HG03097 (cell line): Measurements from ENCODE around the gene C1orf159.

Experiments
- ATAC-seq: cut with Tn5 transposase; IDR thresholded peaks from one replicate; pipeline ENCODE4 v1.9.1; 2021; ENCODE audit not compliant: unreplicated experiment, low FRiP score

Gene C1orf159

DNA sequence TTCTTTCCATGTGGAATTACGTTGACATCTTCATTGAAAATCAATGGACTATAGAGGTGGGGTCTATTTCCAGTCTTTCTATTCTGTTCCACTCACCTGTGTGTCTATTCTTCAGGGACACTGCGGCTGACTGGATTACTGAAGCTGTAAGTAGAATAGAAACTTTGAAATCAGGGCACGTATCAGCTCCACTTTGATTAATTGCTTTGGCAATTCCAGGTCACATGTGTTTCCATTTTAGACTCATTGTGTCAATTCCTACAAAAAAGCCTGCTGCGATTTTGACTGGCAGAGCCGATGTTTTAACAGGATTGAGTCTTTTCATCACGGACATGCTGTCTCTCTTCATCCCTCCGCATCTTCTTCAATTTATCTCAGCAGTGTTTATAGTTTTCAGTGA, 20.9 kb downstream of the C1orf159 start:
- ATAC-seq = no peak

DNA sequence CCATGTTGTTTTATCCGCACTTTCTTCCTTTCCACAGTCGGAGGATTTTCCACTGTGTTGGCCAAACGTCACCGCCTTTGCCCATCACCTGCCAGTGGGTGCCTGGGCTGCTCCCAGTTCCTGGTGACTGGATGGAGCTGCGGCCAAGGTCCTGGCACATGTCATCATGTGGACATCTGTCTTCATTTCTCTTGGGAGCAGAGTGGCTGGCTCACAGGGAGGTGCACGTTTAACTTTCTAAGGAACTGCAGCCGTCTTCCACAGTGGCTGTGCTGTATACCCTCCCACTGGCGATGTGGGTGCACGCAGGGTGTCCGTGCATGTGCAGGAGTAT, 22.3 kb downstream of the C1orf159 start:
- ATAC-seq = no peak

DNA sequence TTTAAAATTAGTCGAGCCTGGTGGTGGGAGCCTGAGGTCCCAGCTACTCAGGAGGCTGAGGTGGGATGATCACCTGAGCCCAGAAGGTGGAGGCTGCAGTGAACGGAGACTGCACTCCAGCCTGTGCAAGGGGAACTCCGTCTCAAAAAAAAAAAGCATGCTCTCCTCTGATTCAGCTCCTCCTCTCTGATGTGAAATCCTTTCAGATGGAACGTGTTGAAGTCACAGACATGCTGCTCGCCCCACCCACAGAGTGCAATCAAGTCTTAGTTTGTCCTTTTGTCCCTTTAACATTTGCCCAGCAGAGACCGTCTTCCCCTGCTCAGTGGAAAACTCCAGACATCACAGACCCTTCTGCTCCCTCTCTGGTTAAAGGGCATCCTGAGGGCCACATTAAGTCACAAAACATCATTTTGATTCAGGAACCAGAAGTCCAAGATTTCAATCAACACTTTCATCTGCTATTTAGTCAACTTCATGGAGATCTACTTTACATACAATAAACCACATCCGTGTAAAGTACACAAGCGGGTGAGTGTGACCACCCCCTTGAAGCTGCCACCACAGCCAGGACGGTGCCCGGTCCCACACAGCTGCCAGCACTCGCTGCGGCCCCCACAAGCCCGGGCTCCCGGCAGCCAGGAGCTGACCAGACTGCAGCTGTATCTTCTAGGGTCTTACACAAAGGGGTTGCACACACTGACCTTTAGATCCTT, 22.8 kb downstream of the C1orf159 start:
- no peak for ATAC-seq

DNA sequence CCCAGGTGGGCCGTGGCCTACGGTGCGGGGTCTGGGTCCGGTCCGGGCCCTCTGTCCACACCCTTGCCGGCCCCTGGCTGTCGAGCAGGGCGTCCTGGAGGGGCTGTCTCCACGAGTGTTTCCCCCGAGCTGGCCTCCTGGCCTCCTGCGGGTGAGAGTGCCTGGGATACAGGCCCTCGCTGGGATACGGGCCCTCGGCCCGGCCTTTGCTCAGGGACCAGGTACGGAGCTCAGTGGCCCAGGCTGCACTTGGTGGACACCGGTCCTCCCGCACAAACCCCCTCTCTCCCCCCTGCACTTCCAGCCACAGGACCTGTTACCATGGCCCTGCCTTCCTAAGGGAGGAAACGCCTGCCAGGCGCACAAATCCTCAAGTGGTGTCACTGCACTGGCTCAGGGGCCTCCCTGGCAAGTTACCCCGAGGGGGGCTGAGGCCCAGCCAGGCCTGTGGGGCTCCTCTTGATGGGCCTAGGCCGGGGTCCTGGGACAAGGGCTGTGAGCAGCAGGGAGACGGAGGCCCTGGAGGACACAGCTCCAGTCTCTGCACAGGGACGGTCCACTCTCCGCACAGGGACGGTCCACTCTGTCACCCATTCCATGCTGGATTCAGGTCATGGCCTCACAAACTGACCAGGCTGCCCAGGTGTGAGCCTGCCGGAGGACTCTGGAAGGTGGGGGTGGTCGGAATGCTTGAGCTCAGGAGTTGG, 23.6 kb downstream of the C1orf159 start:
- ATAC-seq = no peak

DNA sequence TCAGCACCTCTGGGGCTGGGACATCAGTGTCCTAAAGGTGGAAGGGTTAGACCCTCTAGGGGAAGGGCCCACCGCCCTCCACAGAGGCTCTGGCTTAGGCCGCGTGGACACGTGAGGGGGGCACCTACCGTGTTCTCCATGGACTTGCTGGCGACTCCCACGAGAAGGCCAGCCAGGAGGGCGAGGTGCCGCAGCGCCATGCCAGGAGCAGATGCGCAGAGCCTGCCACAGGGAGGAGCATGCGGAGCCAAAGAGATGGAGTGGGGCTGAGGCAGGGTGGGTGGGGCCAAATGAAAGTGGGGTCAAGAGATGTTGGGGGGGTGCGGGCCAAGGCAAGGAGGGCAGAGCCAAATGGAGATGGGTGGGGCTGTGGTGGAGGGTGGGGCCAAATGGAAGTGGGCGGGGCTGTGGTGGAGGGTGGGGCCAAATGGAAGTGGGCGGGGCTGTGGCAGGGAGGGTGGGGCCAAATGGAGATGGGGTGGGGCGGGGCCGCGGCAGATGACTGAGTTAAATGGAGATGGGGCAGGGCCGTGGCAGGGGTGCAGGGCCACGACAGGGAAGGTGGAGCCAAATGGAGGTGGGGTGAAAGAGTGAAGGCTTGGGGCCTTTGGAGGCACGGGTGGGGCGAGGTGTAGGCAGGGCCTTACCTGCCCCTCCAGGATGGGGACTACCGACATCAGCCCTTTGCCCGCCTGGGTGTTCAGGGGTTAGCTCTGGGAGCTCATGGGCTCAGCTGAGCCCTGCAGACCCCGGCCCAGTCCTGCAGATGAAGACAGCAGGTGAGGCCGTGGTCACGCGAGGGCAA, 24.3 kb downstream of the C1orf159 start:
- no peak for ATAC-seq

DNA sequence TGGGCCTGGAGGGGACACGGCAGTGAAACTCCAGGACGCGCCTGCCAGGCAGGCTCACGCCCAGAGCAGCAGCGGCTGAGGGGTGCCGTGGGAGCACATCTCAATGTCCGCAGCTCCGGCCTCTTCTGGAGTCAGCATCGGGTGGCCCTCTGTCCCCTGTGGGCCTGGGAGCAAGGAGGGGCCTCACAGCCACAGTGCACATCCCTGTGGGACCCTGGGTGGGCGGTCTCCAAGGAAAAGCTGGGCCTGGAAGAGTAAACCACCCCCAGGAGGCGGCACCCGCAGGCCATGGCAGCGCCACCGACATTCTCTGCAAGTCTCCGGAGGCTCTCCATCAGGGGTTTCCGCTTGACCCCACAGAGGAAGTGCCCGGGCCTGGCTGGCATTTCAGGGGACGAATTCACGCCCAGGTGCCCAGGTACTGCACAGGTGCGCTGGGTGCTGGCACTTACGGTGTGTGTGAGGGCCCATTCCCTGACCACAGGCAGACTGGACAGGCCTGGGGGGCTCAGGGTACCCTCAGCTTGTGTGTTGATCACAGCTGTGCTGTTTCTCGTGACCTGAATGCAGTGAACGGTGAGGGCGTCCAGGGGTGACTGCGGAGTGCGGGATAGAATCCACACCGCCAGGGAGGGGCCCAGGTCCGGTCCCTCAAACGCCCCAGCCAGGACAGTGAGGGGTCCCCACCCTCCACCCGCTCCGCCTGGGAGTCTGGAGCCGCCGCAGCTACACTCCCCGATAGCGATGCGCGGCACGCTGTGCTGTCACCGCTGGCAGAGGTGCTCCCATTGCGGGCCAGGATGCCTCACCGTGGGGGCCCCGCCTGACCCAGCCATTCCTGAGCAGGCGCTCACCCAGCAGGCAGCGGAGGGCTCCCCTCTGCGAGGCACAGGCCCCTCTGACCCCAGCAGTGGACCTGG, 25.2 kb downstream of the C1orf159 start:
- no peak for ATAC-seq

DNA sequence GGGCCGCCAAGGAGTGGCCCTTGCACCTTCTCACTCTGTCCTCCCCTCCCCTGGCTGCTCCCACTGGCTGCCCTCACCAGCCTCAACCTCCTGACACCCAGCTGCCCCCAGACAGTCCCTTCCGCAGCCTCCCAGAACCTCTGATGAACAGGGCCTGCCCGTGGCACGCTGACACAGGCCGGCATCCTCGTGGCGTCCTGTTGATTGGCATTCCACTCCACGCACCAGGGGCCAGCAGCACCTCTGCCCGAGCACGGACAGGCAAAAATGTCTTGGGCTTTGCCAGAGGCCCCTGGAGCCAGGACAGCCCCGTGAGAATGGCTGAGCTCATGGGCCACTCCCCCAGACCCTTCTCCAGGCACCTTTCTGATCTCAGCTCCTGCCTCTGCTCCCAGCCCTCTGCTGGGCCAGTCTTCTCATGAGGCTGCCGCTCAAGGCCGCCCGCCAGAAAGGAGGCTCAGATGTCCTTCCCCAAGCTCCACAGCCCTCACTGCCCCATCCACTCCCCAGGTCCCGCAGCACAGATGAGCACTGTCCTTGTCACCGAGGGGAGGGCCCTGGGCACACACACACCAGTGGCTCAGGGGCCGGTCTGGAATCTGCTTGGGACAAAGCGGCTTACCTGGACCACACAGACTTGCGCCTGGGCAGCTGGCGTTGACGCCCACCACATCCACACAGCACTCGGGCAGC, 26.0 kb downstream of the C1orf159 start:
- no peak for ATAC-seq

DNA sequence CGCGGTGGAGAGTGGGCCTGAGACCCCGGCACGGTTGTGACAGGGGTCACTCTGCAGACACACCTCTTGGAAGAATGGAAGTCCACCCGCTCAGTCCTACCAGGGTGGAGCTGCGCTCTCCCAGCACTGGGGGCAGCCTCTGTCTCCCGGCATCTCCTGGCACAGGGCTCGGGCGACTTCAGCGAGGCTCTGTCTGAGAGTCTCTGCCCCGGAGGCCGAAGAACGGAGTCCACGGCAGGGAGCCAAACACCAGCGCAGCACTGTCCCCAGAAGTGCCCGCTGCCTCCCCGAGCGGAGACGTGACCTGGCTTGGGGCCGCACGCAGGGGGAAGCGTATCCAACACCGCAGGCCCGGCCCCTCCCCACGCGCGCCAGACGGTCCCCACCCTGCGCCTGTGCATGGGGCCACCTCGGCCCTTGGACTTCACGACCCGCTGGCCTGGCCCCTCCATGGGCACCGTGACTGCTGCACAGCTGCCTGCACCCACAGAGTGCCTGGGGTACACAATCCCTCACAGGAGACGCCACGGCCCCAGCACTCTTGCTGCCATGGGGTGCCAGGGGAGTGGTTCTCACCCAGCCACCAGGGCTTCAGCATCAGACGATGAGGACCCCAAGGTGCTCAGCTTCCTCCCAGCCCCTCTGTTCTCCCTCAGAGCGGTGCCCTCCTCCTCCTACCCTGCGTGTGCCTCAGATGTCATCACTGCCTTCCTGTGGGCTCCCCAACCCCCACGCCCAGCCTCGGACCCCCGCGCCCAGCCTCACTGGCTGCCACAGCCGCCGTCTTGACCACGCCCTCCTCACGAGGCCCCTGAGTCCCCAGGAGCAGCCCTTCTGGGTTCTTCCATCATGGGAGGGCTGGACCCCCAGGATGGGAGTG, 26.8 kb downstream of the C1orf159 start:
- ATAC-seq = no peak

DNA sequence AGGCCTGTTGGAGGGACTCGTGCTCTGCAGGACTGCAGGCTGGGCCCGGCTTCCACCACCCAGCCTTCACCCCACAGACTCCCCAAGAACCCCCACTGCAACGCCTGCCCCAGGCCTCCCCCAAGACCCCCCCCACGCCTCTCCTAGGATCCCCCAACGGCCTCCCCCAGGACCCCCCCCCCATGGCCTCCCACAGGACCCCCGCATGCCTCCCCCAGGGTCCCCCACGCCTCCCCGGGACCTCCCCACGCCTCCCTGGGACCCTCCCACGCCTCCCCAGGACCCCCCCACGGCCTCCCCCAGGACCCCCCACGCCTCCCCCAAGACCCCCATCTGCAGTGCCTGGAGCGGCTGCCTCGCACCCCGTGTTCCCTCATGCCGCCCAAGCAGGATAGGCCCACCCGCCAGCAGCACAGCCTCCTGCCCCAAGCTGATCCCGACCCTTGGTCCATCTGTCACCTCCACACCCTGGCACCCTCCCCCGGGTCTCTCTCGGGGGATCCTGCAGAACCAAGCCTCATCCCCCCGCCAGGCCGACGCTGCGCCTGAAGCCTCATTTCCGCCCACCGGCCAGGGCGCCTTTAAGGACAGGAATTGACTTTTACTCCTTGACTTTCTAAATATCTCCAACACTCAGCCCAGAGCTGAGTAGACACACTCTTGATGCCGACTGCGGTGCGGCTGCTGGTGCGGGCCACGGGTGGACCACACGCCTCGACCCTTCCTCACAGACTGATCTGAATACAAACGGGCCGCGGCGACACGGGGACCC, 27.7 kb downstream of the C1orf159 start:
- no peak for ATAC-seq

DNA sequence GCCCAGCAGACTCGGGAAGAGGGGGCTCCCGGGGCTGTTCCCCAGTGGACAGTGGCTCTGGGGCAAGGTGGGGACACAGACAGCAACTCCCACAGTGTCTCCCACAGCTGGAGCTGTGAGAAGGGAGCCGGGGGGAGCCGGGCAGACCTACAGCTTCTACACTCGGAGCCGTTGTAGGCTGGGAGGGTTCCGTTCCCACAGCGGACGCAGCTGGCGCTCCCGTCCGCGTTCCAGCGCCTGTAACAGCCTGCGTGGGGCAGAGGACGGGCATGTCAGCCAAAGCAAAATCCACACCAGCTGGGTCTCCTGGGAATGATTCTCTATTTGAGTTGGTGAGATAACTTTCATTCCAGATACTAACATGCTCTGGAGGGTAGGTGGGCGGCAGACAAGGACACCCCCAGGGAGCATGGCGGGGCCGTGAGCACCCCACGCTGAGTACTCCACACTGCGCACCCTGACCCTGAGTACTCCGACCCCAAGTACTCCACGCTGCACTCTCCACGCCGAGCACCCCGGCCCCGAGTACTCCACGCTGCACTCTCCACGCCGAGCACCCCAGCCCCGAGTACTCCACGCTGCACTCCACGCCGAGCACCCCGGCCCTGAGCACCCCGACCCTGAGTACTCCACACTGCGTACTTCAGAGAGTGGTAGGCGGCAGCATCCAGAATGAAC, 28.4 kb downstream of the C1orf159 start:
- ATAC-seq = no peak

DNA sequence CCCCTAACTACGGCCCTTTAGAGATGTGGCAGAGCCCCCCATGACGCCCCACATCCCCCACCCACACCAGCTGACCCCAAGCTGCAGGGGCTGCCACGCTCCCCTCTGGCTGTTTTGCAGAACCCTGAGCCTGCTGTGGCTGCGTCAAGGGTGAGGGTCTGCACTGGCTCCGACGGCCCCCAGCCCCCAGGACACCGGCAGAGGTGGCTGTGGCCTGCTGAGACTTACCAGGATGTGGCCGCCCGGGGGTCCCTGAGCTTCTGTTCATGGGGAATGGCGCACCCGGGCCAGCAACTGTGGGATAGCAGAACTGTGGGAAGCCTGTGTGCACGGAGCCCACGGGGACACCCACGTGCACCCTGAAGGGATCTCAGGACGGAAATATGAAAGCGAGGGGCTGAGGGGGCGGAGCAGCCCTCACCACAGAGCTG, 29.0 kb downstream of the C1orf159 start:
- no peak for ATAC-seq

DNA sequence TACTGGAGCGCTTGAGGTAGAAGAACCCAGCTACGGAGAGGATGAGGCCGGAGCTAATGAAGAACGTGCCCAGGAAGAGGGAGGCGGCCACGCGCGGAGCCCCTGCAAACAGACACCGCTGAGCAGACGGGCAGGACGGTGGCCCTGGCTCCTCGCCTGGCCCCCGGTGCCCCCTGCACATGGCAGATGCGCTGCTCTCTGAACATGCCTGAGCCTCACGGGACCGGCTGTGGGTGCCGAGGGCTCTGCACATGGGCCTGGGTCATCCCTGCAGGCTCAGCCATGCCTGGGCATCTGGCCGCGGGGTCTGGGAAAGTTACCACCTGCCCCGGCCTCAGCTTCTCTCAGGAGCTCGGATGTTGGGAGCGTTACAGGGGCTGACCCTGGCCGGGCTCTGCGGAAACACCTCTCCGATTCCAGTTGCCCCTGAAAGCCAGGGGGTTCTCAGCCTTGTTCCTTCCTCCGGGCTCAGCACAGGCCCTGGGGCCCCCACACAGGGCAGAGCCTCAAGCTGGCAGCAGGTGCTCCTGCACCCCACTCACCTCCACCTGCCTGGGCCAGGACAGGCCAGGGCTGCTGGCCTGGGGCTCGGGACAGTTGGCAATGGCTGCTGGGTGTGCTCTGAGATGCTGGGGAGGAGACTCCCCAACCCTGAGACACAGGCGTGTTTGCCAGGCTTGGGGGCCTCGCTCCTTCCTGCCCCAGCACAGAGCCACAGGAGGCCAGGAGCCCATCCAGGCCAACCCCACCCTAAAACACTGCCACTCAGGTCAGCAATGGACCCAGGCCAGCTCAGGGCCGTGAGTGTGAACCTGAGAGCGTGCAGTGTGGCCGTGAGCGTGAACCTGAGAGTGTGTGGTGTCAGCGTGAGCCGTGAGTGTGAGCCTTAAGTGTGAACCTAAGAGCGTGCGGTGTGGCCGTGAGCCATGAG, 29.7 kb downstream of the C1orf159 start:
- no peak for ATAC-seq

DNA sequence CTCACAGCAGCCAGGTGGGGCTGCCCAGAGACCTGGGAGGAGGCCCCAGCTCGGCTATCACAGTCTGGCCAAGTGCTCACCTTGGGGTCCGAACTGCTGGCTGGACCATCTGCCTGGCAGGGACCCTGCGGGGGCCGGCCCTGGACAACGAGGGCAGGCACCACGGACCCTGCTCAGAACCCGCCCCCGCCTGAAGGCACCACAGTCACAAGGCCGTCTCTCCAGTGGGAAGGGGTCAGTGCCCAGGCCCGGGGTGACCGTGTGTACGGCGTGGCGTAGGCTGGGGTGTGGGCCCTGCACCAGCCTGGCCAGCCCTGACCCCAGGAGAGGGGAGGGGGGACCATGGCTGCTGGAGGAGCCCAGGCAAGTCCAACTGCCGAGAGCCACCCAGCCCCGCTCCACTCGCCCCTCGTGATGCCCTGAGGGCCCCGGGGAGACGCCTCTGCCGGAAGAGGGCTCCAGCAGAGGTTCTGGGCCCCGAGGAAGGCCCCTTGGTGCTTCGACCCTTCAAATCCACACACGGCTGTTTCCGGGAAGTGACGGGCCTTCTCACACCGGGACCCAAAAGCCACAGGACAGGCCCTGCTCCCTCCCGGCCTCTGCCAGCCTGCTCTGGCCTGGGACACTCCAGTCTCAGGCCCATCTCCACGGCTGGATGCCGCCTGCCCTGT, 30.6 kb downstream of the C1orf159 start:
- ATAC-seq = no peak

DNA sequence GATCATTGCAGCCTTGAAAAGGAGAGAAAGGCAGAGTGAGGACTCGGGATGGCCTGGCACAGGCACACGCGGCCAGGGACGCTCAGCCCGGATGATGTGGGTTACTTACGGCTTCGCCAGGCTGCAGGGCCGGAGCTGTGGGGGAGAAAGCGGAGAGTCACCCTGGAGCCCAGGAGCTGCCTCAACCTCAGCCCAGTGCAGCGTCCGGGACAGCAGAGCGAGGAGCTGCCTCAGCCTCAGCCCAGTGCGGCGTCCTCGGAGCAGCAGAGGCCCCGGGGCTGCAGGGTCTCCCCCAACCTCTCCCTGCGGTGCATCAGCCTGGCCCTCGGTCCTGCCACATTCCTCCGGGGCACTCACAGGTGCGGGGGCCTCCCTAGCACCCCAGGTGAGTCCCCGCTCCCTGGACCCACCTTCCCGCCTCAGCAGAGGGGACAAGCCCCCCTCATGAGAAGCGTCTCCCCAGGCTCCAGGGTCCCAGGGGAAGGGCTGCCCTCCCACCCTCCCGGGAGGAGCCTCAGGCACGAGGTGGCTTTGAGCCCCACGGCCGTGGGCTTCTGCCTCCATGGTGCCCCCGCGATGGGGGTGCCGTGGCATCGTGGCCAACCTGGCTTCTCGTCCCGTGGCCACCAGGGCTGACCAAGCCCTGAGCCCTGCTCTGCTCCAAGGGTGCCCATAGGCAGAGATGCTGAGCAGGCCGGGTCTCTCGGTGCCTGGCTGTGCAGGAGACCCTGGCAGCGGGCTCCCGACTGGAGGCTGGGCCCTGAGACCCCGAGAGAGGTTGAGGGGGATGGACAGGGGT, 31.3 kb downstream of the C1orf159 start:
- ATAC-seq = no peak
